Lower lobe of right lung (tissue), 2 donors: ENCODE data around the gene LRP1B. TPM values are rescaled to one million over a fixed set of nuclear protein-coding genes. Genes with fewer than 3 reads are reported as not detected.

Experiments used
- ATAC-seq, 2 donors: fragments of 200-7000 bp; cut with Tn5 transposase; one replicate each; pipeline ENCODE4 v1.9.1; 2020 to 2022; ENCODE audit warnings: mild to moderate bottlenecking in 2 of 2, moderate library complexity in 2 of 2
- DNase-seq: peaks from one replicate; pipeline ENCODE4 v3.0.0-alpha.2; 2020
- H3K27ac ChIP-seq: fragments of 200-600 bp; one replicate; pipeline ENCODE4 v1.8.0; 2022
- H3K27me3 ChIP-seq: fragments of 200-600 bp; one replicate; pipeline ENCODE4 v1.8.0; 2022; ENCODE audit warnings: low read depth
- H3K36me3 ChIP-seq: fragments of 200-600 bp; one replicate; pipeline ENCODE4 v1.8.0; 2022; ENCODE audit warnings: mild to moderate bottlenecking
- H3K4me1 ChIP-seq: fragments of 200-600 bp; one replicate; pipeline ENCODE4 v1.8.0; 2022
- H3K4me3 ChIP-seq: fragments of 200-600 bp; one replicate; pipeline ENCODE4 v1.8.0; 2022; ENCODE audit warnings: mild to moderate bottlenecking
- H3K9me3 ChIP-seq: fragments of 200-600 bp; one replicate; pipeline ENCODE4 v1.8.0; 2022
- intact Hi-C: fragments of 100-400 bp; cut with DNase I; formaldehyde crosslinking; loops from one replicate; pipeline ENCODE4 v1.11.0; 2022
- total RNA-seq: library from RNA; stranded (reverse); fragmentation: NEBNext Ultra II Directional; extraction: Animal tissue kit (Norgen Biotek cat#: 25700); gene quantifications from one replicate; pipeline ENCODE4 v1.2.1, GENCODE V29; 2021
- TF ChIP-seq, protein P1 (sequence below): fragments of 200-600 bp; IDR thresholded peaks from one replicate; pipeline ENCODE4 v1.8.0; 2022; ENCODE audit warnings: antibody characterized with exemption, mild to moderate bottlenecking
- donor health status: DM: no; HTN: yes; CAD: no; lungs with severe emphysema.

LRP1B gene
- total RNA-seq, 1 donor from 2014 or later: 0.09 TPM

DNA sequence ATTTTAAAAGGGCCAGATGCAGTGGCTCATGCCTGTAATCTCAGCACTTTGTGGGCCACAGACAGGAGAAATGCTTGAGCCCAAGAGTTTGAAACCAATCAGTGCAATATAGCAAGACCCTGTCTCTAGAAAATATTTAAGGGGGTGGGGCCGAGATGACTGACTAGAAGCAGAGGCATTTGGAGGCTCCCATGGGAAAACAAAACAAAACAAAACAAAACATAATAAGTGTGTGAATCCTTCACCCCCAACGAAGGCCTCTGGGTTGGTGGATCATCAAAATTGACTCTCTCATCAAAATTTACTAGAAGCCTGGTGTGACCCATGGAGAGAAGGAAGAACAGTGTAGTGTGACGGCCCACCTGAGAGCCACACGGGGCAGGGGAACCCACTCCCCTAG is 560.9 kb downstream of the LRP1B start:
- DNase-seq: no peak
- H3K36me3 ChIP-seq: no peaks in the 10 kb centered on the region
- no peak for ATAC-seq
- intact Hi-C loops: no loop called here
- H3K4me3 ChIP-seq: no peak overlapping the region
- H3K27me3 ChIP-seq: no peaks in the 10 kb centered on the region
- no peaks in the 10 kb centered on the region for H3K9me3 ChIP-seq
- H3K27ac ChIP-seq: no peak overlapping the region
- H3K4me1 ChIP-seq: no peaks in the 10 kb centered on the region
- TF ChIP-seq, protein P1, sequence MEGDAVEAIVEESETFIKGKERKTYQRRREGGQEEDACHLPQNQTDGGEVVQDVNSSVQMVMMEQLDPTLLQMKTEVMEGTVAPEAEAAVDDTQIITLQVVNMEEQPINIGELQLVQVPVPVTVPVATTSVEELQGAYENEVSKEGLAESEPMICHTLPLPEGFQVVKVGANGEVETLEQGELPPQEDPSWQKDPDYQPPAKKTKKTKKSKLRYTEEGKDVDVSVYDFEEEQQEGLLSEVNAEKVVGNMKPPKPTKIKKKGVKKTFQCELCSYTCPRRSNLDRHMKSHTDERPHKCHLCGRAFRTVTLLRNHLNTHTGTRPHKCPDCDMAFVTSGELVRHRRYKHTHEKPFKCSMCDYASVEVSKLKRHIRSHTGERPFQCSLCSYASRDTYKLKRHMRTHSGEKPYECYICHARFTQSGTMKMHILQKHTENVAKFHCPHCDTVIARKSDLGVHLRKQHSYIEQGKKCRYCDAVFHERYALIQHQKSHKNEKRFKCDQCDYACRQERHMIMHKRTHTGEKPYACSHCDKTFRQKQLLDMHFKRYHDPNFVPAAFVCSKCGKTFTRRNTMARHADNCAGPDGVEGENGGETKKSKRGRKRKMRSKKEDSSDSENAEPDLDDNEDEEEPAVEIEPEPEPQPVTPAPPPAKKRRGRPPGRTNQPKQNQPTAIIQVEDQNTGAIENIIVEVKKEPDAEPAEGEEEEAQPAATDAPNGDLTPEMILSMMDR: no peak

DNA sequence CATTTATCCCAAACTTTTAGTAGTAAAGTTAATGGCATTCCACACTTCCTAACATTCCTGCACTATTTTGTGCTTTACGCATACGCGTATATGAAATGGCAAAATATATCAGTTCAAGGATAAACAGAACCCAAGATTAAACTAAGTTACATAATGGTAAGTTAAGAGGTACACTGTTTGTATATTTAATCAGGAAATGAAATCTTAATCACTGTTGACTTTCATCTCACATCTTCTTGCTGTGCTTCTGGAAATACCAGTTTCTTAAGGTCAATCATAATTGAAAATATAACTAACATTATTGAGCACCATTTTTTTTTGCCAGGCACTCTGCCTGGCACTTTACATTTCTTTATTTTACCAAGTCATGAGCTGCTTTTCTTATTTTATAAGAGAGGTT is 565.2 kb downstream of the LRP1B start:
- intact Hi-C loops: no loop called here
- ATAC-seq: no peak
- no peaks in the 10 kb centered on the region for H3K9me3 ChIP-seq

DNA sequence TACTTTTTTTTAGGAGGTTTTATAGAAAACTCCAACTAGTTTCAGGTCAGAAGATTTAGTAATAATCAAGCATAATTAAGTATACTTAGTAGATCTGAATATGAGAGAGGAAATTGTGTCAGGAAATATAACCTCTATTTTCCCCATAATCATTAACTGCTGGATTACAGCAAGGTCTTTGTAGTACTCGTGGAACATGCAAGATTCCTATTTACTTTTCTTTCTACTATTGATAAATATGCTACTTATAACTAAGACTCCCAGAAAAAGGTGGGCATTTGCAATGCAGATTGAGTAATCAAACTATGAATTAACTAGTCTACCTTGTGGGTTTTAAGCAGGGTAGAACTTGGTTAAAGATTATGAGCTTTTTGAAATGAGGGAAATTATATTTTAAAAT is 570.1 kb downstream of the LRP1B start:
- Histone ChIP-seq H3K27me3 (no peaks in the 10 kb centered on the region), H3K9me3 (no peaks in the 10 kb centered on the region), H3K4me1 (no peaks in the 10 kb centered on the region), H3K36me3 (no peaks in the 10 kb centered on the region), H3K4me3 (no peak overlapping the region), H3K27ac (no peak overlapping the region)
- no peak for DNase-seq
- TF ChIP-seq, protein P1: no peak
- intact Hi-C loops: no loop called here
- ATAC-seq: no peak

More for the DNA sequence above, 565.2 kb downstream of the LRP1B start:
- H3K36me3 ChIP-seq: no peaks in the 10 kb centered on the region
- no peak overlapping the region for H3K4me3 ChIP-seq
- TF ChIP-seq, protein P1: no peak
- DNase-seq: no peak
- H3K27me3 ChIP-seq: no peaks in the 10 kb centered on the region
- H3K4me1 ChIP-seq: no peaks in the 10 kb centered on the region
- H3K27ac ChIP-seq: no peak overlapping the region

DNA sequence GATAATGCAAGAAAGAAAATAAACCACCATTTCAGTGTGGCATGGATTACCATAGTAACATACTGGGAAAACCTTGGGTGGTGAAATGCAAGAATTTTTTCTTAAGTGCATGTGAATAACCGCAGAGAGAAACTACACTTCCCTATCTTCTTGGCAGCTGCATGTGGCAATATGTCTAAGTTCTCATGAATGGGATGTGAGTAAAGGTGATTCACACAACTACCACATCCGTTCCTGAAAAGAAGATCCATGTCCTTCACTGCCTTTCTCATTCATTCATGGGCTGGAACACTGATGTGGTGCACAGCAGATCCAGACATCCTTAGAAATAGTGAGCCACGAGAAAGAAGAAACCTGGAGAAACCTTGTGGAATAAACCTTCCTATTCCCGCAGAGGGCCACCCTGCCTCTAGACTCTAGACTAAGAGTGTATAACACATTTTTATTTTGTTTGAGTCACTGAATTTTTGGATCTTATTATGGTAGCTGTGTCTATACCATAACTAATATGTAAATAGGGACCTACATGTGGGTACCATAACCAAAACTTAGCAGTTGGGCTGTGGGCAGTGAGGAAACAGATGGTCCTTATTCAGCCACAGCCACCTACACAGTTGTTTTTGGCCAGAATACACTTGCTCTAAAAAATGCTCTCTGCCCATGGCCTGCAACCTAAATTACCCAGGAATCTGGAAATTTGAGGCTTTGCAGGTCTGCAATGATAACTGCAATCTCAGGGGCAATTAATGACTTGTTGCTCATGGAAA is 573.3 kb downstream of the LRP1B start:
- H3K9me3 ChIP-seq: no peaks in the 10 kb centered on the region
- TF ChIP-seq, protein P1: no peak
- H3K27ac ChIP-seq: no peak overlapping the region
- H3K27me3 ChIP-seq: no peaks in the 10 kb centered on the region
- no peak overlapping the region for H3K4me3 ChIP-seq
- H3K4me1 ChIP-seq: no peaks in the 10 kb centered on the region
- ATAC-seq (peak in 1 of 2 donors; percentile 24), DNase-seq (no peak)
- intact Hi-C loops: no loop called here
- no peaks in the 10 kb centered on the region for H3K36me3 ChIP-seq

DNA sequence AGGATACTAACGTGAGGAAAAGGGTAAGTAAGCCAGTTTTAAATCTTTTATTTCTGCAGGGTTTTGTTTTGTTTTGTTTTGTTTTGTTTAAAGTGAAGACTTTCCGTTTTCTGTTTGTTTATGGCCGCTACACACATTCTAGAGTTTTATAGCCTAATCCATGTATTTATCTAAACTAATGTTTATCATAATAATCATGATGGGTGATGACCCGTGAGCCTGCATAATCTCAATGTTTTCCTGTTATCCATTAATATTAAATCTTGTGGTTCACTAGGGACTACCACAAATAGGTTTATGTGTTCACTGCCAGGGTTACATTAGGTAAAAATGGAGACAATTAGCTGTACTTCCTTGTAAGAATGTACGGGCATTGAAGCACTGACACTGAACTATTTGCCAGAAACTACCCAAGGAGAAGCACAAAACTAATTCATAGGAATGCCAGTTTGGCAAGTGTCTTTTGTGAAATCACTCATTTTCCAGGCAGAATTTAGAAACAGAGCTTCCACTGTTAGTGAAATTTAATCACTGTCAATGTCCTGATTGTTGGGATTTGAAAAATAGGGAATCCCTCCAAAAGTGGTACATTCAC is 574.8 kb downstream of the LRP1B start:
- H3K4me3 ChIP-seq: no peak overlapping the region
- no peak for DNase-seq
- intact Hi-C loops: no loop called here
- H3K4me1 ChIP-seq: no peaks in the 10 kb centered on the region
- TF ChIP-seq, protein P1: no peak
- H3K9me3 ChIP-seq: no peaks in the 10 kb centered on the region
- no peaks in the 10 kb centered on the region for H3K27me3 ChIP-seq
- no peaks in the 10 kb centered on the region for H3K36me3 ChIP-seq
- ATAC-seq: no peak
- H3K27ac ChIP-seq: no peak overlapping the region
